ENCODE results near the gene GNB5. TPM values are rescaled to one million over a fixed set of nuclear protein-coding genes. Genes with fewer than 3 reads are reported as not detected.

GNB5 gene
- polyA plus RNA-seq, 1 donor from 2014 or later: 89.6 TPM

DNA sequence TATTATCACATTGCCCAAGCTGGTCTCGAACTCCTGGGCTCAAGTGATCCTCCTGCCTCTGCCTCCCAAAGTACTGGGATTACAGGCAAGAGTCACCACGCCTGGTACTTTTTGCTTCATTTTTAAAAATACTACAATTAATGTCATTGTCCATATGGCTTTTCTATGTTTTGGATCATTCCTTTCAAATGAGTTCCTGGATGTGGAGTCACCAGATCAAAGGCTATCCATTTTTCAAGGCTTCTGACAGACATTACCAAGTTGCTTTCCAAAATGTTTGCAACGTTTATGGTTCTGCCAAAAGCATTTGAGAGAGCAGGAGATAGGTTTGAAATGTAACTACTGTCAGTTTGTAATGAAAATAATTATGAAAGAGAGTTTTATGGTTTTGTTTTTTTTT is 44.4 kb downstream of the GNB5 start:
- TF ChIP-seq, protein P1, sequence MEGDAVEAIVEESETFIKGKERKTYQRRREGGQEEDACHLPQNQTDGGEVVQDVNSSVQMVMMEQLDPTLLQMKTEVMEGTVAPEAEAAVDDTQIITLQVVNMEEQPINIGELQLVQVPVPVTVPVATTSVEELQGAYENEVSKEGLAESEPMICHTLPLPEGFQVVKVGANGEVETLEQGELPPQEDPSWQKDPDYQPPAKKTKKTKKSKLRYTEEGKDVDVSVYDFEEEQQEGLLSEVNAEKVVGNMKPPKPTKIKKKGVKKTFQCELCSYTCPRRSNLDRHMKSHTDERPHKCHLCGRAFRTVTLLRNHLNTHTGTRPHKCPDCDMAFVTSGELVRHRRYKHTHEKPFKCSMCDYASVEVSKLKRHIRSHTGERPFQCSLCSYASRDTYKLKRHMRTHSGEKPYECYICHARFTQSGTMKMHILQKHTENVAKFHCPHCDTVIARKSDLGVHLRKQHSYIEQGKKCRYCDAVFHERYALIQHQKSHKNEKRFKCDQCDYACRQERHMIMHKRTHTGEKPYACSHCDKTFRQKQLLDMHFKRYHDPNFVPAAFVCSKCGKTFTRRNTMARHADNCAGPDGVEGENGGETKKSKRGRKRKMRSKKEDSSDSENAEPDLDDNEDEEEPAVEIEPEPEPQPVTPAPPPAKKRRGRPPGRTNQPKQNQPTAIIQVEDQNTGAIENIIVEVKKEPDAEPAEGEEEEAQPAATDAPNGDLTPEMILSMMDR (IDR thresholded peaks at IDR 0.05; ENCODE audit: poor library complexity, severe bottlenecking): no peak
- TF ChIP-seq MXI1 (conservative IDR thresholded peaks at IDR 0.05; ENCODE audit: poor library complexity, severe bottlenecking) (no peak), POLR2AphosphoS5 (IDR thresholded peaks at IDR 0.05) (no peak), TAF1 (IDR thresholded peaks at IDR 0.05; ENCODE audit: low read depth) (no peak), SMC3 (conservative IDR thresholded peaks at IDR 0.05; ENCODE audit: poor library complexity) (no peak), EP300 (conservative IDR thresholded peaks at IDR 0.05; ENCODE audit: poor library complexity, severe bottlenecking) (no peak), RAD21 (conservative IDR thresholded peaks at IDR 0.05) (no peak), EZH2 (IDR thresholded peaks at IDR 0.05; ENCODE audit: borderline replicate concordance, insufficient read depth, low read length, poor library complexity, severe bottlenecking) (no peak)
- TF ChIP-seq, protein P2, sequence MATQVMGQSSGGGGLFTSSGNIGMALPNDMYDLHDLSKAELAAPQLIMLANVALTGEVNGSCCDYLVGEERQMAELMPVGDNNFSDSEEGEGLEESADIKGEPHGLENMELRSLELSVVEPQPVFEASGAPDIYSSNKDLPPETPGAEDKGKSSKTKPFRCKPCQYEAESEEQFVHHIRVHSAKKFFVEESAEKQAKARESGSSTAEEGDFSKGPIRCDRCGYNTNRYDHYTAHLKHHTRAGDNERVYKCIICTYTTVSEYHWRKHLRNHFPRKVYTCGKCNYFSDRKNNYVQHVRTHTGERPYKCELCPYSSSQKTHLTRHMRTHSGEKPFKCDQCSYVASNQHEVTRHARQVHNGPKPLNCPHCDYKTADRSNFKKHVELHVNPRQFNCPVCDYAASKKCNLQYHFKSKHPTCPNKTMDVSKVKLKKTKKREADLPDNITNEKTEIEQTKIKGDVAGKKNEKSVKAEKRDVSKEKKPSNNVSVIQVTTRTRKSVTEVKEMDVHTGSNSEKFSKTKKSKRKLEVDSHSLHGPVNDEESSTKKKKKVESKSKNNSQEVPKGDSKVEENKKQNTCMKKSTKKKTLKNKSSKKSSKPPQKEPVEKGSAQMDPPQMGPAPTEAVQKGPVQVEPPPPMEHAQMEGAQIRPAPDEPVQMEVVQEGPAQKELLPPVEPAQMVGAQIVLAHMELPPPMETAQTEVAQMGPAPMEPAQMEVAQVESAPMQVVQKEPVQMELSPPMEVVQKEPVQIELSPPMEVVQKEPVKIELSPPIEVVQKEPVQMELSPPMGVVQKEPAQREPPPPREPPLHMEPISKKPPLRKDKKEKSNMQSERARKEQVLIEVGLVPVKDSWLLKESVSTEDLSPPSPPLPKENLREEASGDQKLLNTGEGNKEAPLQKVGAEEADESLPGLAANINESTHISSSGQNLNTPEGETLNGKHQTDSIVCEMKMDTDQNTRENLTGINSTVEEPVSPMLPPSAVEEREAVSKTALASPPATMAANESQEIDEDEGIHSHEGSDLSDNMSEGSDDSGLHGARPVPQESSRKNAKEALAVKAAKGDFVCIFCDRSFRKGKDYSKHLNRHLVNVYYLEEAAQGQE (IDR thresholded peaks at IDR 0.05; ENCODE audit: borderline replicate concordance): no peak
- Histone ChIP-seq H3K36me3 (ENCODE audit: insufficient read depth, low read length) (no peaks in the 10 kb centered on the region), H3F3A (ENCODE audit: insufficient read depth, low read length, poor library complexity, severe bottlenecking) (no peaks in the 10 kb centered on the region), H3K79me2 (replicated peaks; ENCODE audit: insufficient read depth, low read length) (no peaks in the 10 kb centered on the region), H3K4me2 (ENCODE audit: low read length) (no peak overlapping the region), H3K9me3 (ENCODE audit: low read length) (no peaks in the 10 kb centered on the region), H3K9me2 (ENCODE audit: insufficient read depth, low read length) (no peaks in the 10 kb centered on the region), H3K9ac (ENCODE audit: low read length) (no peak overlapping the region), H3K4me3 (ENCODE audit: low read length) (no peak overlapping the region), H2AFZ (ENCODE audit: low read depth, low read length) (no peak overlapping the region), H3K27ac (ENCODE audit: low read length) (no peak overlapping the region), H3K27me3 (ENCODE audit: insufficient read depth, low read depth, low read length) (no peaks in the 10 kb centered on the region), H4K20me1 (ENCODE audit: insufficient read depth) (no peaks in the 10 kb centered on the region)

DNA sequence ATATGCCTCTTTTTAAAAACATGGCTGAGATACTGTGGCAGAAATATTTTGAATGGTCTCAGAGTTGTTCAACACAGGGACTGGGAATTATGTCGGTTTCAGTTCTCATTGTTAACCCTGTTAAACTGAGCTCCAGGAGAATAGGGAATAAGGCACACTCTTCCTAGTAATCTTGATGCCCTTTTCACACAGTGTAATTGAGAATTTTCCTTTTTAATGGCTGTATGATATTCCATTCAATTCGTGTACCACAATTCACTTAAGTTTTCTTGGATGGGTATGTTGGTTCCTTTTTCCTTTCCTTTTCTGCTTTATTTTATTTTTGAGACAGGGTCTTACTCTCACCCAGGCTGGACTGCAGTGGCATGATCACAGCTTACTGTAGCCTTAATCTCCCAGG is 44.9 kb downstream of the GNB5 start:
- H3K79me2 ChIP-seq (replicated peaks; ENCODE audit: insufficient read depth, low read length): no peaks in the 10 kb centered on the region
- H3K9ac ChIP-seq (ENCODE audit: low read length): no peak overlapping the region
- no peak for TF ChIP-seq EZH2 (IDR thresholded peaks at IDR 0.05; ENCODE audit: borderline replicate concordance, insufficient read depth, low read length, poor library complexity, severe bottlenecking)
- no peak for TF ChIP-seq SMC3 (conservative IDR thresholded peaks at IDR 0.05; ENCODE audit: poor library complexity)
- TF ChIP-seq EP300 (conservative IDR thresholded peaks at IDR 0.05; ENCODE audit: poor library complexity, severe bottlenecking): no peak
- no peak for TF ChIP-seq POLR2AphosphoS5 (IDR thresholded peaks at IDR 0.05)
- TF ChIP-seq, protein P2 (IDR thresholded peaks at IDR 0.05; ENCODE audit: borderline replicate concordance): no peak
- no peak for TF ChIP-seq MXI1 (conservative IDR thresholded peaks at IDR 0.05; ENCODE audit: poor library complexity, severe bottlenecking)
- no peak for TF ChIP-seq RAD21 (conservative IDR thresholded peaks at IDR 0.05)
- no peak for TF ChIP-seq TAF1 (IDR thresholded peaks at IDR 0.05; ENCODE audit: low read depth)
- TF ChIP-seq, protein P1 (IDR thresholded peaks at IDR 0.05; ENCODE audit: poor library complexity, severe bottlenecking): no peak
- H3K9me3 ChIP-seq (ENCODE audit: low read length): no peaks in the 10 kb centered on the region
- no peak overlapping the region for H3K4me3 ChIP-seq (ENCODE audit: low read length)
- H3K27ac ChIP-seq (ENCODE audit: low read length): no peak overlapping the region
- no peak overlapping the region for H3K4me2 ChIP-seq (ENCODE audit: low read length)
- H2AFZ ChIP-seq (ENCODE audit: low read depth, low read length): no peak overlapping the region
- H3F3A ChIP-seq (ENCODE audit: insufficient read depth, low read length, poor library complexity, severe bottlenecking): no peaks in the 10 kb centered on the region
- no peaks in the 10 kb centered on the region for H3K9me2 ChIP-seq (ENCODE audit: insufficient read depth, low read length)
- H3K36me3 ChIP-seq (ENCODE audit: insufficient read depth, low read length): no peaks in the 10 kb centered on the region
- H4K20me1 ChIP-seq (ENCODE audit: insufficient read depth): no peaks in the 10 kb centered on the region
- H3K27me3 ChIP-seq (ENCODE audit: insufficient read depth, low read depth, low read length): no peaks in the 10 kb centered on the region

All from neural cell (in vitro differentiated cells).